Choroid plexus epithelial cell (primary cell): ENCODE results near the gene NRXN3.

Experiments
- DNase-seq: peaks from one replicate; pipeline ENCODE4 v3.0.0-alpha.2; 2010; ENCODE audit warnings: low read depth
- H3K4me3 ChIP-seq: 2 replicates; pipeline ENCODE4 v1.5.1; 2011; ENCODE audit warnings: low read depth, mild to moderate bottlenecking, control low read depth, low read length, moderate library complexity
- TF ChIP-seq, protein P1 (sequence below): conservative IDR thresholded peaks from 2 replicates; pipeline ENCODE4 v1.5.1; 2011; ENCODE audit warnings: low read depth, mild to moderate bottlenecking, control low read depth, inconsistent platforms, low read length, moderate library complexity

Gene NRXN3

DNA sequence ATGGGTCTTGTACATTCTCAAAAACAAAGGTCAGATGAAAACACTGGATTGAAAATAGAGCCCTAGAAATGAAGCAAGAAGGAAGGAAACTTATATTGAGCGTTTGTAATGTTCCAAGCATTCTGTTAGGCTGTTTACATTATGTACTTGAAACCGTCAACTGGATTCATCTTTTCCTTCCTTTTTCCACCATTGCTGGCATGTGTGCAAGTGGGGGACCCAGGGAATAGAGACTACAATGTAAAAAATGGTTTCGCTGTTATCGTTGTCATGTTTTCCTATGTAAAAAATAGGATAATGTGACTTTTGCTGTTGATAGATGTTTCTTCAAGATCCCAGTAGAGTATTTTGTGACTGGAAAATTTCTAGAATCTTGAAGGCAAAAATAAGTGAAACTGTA, 913.2 kb downstream of the NRXN3 start:
- H3K4me3 ChIP-seq = no peak overlapping the region
- DNase-seq = no peak
- TF ChIP-seq, protein P1, sequence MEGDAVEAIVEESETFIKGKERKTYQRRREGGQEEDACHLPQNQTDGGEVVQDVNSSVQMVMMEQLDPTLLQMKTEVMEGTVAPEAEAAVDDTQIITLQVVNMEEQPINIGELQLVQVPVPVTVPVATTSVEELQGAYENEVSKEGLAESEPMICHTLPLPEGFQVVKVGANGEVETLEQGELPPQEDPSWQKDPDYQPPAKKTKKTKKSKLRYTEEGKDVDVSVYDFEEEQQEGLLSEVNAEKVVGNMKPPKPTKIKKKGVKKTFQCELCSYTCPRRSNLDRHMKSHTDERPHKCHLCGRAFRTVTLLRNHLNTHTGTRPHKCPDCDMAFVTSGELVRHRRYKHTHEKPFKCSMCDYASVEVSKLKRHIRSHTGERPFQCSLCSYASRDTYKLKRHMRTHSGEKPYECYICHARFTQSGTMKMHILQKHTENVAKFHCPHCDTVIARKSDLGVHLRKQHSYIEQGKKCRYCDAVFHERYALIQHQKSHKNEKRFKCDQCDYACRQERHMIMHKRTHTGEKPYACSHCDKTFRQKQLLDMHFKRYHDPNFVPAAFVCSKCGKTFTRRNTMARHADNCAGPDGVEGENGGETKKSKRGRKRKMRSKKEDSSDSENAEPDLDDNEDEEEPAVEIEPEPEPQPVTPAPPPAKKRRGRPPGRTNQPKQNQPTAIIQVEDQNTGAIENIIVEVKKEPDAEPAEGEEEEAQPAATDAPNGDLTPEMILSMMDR = no peak

DNA sequence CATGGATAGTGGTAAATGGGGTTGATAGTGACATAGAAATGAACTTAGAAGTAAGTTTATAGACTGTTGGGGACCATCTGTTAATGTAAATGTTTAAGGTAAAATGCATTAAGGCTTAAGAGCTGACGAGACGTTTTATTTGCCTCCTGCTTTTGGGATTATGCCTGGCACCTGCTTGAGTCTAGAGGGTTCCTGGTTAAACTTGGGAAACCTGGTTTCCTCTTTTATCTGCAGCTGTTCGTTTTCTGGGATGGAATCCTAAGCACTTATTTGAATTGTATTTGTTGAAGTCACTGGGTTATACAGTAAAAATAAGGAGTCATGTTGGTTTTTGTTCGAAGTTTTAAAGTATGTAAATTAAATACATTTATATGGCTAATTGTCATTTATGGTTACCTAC, 914.7 kb downstream of the NRXN3 start:
- no peak overlapping the region for H3K4me3 ChIP-seq
- DNase-seq = no peak
- TF ChIP-seq, protein P1 = no peak

DNA sequence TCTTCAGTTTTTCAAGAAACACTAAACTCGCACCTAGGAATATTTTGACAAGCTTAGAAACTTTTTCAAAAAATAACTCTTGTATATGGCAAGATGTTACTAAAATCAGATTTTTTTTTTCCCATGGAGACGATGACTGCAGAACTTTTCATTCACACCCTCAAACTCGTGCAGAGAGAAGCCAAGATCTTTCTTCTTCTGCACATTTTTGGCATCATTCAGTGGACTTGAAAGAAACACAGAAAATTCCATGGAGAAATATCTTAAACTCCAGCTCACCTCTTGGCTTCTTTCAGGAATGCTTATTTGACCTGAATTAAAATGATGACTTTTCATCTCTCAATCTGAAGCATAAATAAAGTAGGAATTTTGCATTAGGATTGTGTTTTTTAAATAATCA, 919.4 kb downstream of the NRXN3 start:
- H3K4me3 ChIP-seq = no peak overlapping the region
- TF ChIP-seq, protein P1 = no peak
- DNase-seq = no peak

DNA sequence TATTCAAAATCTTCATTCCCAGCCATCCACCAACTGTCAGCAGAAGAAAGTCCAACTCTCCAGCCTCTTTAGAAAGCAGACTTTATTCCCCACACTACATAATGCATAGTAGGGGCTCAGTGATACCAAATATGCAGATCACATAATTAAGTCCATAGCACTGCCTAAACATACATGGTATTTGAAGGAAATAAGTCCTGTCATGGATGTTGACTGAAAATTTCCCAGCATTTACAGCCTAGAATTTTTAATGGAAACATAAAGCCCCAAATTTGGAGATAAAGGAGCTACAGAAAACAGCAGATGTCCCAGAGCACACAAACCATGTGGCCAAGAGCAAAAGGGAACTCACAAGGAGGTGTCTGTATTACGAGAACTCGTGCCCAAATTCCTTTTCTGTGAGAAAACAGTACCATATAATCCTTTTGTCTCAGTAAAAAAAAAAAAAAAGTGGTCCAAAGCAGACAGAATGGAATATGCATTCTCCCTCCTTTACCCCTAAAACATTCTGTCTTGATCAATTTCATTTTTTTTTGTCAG, 920.5 kb downstream of the NRXN3 start:
- DNase-seq = no peak
- H3K4me3 ChIP-seq = no peak overlapping the region
- TF ChIP-seq, protein P1 = no peak

DNA sequence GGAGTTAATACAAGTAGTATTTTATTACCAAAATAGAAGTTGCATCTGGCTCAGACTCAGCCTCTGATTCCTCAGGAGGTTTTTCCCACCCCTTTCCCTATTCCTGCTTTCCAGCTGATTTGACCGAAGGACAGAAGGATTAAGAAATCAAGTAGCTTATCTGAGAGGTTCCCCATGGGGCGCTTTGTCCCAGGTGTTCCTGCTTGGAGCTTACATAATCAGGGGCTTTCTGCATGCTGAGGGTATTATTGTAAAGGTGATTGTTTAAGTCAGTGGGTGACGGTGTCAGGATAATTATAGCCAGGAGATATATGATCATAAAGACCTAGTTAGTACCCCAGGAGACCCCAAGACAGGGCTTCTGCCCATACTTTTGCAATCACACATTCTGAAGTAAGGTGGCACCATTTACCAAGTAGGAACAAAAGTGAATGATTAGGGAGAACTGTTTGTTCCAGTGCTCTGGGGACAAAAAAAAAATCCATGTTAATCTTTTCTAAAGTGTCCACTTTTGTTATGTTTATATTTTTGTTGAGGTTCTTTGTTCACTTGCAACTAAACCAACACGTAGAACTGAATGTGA, 921.3 kb downstream of the NRXN3 start:
- TF ChIP-seq, protein P1 = no peak
- H3K4me3 ChIP-seq = no peak overlapping the region
- DNase-seq = peak; percentile 4

GRCh38 chr14:79093531-79093930, 923.4 kb downstream of the NRXN3 start:
- TF ChIP-seq, protein P1 = no peak
- H3K4me3 ChIP-seq = no peak overlapping the region
- DNase-seq = peak; percentile 4

GRCh38 chr14:79094951-79095350, 924.8 kb downstream of the NRXN3 start:
- no peak overlapping the region for H3K4me3 ChIP-seq
- DNase-seq = no peak
- TF ChIP-seq, protein P1 = no peak
